ENCODE measurements around the gene PCNX4.

DNA sequence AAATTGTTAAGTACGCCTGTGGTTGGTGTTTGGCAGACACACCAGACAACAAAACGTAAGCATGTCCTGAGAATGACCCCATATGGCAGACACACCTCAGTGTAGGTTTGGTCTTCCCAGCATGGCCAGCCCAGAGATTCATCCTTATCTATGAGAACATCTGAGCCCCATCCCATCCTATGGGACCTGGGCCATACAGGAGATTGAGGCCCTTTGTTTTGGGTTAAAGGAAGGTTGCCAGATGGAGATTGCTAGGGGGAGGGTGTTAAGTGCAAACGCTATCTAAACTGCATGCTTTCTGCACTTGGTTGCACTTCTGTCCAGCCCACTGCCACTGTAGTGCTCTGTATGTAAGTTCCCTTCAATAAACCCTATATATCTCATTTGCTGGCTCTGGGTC, 4.1 kb upstream of the PCNX4 start:
- TF ChIP-seq EZH2 (IDR thresholded peaks at IDR 0.05; ENCODE audit: low read depth) = no peak
- TF ChIP-seq, protein P1, sequence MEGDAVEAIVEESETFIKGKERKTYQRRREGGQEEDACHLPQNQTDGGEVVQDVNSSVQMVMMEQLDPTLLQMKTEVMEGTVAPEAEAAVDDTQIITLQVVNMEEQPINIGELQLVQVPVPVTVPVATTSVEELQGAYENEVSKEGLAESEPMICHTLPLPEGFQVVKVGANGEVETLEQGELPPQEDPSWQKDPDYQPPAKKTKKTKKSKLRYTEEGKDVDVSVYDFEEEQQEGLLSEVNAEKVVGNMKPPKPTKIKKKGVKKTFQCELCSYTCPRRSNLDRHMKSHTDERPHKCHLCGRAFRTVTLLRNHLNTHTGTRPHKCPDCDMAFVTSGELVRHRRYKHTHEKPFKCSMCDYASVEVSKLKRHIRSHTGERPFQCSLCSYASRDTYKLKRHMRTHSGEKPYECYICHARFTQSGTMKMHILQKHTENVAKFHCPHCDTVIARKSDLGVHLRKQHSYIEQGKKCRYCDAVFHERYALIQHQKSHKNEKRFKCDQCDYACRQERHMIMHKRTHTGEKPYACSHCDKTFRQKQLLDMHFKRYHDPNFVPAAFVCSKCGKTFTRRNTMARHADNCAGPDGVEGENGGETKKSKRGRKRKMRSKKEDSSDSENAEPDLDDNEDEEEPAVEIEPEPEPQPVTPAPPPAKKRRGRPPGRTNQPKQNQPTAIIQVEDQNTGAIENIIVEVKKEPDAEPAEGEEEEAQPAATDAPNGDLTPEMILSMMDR (conservative IDR thresholded peaks at IDR 0.05) = no peak

Data from PC-9 (cell line).